H1 (cell line): Measurements from ENCODE around the gene SANBR. TPM values are rescaled to one million over a fixed set of nuclear protein-coding genes. Genes with fewer than 3 reads are reported as not detected.

ENCODE experiments used
- CTCF ChIA-PET: fragments of 300-600 bp; sonication (Branson Sonifier 250); formaldehyde crosslinking; loops from one replicate; lab custom pipeline; 2021; ENCODE audit not compliant: partially characterized antibody; lab: Charles Lee
- POLR2A ChIA-PET: fragments of 300-600 bp; sonication (Branson Sonifier 250); formaldehyde crosslinking; loops from one replicate; lab custom pipeline; 2021; ENCODE audit warnings: inconsistent platforms; ENCODE audit not compliant: partially characterized antibody; lab: Charles Lee
- DNase-seq, 2 experiments: peaks; one replicate each; pipeline versions ENCODE4 v3.0.0 to v3.0.0-alpha.2; 2010 to 2022; ENCODE audit warnings: low spot score in 2 of 2, low read depth in 1 of 2, mixed read lengths in 1 of 2
- FAIRE-seq: peaks from 2 replicates; lab custom pipeline; 2011; peaks lifted over from hg19 to GRCh38; lab: Jason Lieb, UNC
- H2AFZ ChIP-seq: 2 replicates; pipeline ENCODE4 v1.8.1; 2012; ENCODE audit warnings: low read length, inconsistent platforms
- H2AK5ac ChIP-seq: 2 replicates; pipeline ENCODE4 v1.6.1; 2013; ENCODE audit warnings: low read depth, low read length
- H2BK120ac ChIP-seq: replicated peaks from 2 replicates; pipeline ENCODE3; 2013; ENCODE audit warnings: low read depth, low read length, inconsistent platforms
- H2BK12ac ChIP-seq: 2 replicates; pipeline ENCODE4 v1.6.1; 2013; ENCODE audit warnings: low read depth, low read length
- H2BK15ac ChIP-seq: 2 replicates; pipeline ENCODE4 v1.6.1; 2013; ENCODE audit warnings: low read length
- H2BK20ac ChIP-seq: 2 replicates; pipeline ENCODE4 v1.6.1; 2013; ENCODE audit warnings: low read length
- H2BK5ac ChIP-seq: 2 replicates; pipeline ENCODE4 v1.6.1; 2013; ENCODE audit warnings: low read depth, low read length
- H3K14ac ChIP-seq: 2 replicates; pipeline ENCODE4 v1.6.1; 2013; ENCODE audit warnings: inconsistent platforms; ENCODE audit not compliant: insufficient read length
- H3K18ac ChIP-seq: 2 replicates; pipeline ENCODE4 v1.6.1; 2013; ENCODE audit warnings: low read length; ENCODE audit errors: extremely low read depth
- H3K23ac ChIP-seq: 2 replicates; pipeline ENCODE4 v1.6.1; 2013; ENCODE audit warnings: inconsistent platforms; ENCODE audit not compliant: insufficient read length
- H3K23me2 ChIP-seq: 2 replicates; pipeline ENCODE4 v1.6.1; 2013; ENCODE audit warnings: low read depth, low read length
- H3K27ac ChIP-seq: 2 replicates; pipeline ENCODE4 v1.6.1; 2011; ENCODE audit warnings: low read depth, low read length, inconsistent platforms
- H3K27me3 ChIP-seq, 4 experiments: replicated peaks in 1 of 4; 1 replicate in 1 of 4; 2 replicates in 3 of 4; pipeline versions ENCODE4 v1.6.1 to v1.8.1; 2011 to 2013; ENCODE audit warnings: low read length in 3 of 4, mild to moderate bottlenecking in 3 of 4, inconsistent platforms in 2 of 4, mixed read lengths in 2 of 4, moderate library complexity in 1 of 4; ENCODE audit not compliant: control insufficient read depth in 3 of 4, insufficient read depth in 3 of 4; ENCODE audit errors: extremely low read depth in 1 of 4
- H3K36me3 ChIP-seq, 4 experiments: 2 replicates each; pipeline versions ENCODE4 v1.6.1 to v1.8.1; 2011 to 2013; ENCODE audit warnings: mild to moderate bottlenecking in 4 of 4, low read length in 3 of 4, moderate library complexity in 2 of 4, control low read depth in 1 of 4, inconsistent platforms in 1 of 4; ENCODE audit not compliant: insufficient read depth in 4 of 4, control insufficient read depth in 2 of 4
- H3K4ac ChIP-seq: replicated peaks from 2 replicates; pipeline ENCODE3; 2013; ENCODE audit warnings: low read length, low read depth, mixed read lengths, inconsistent platforms; ENCODE audit not compliant: insufficient read length
- H3K4me1 ChIP-seq, 4 experiments: replicated peaks in 1 of 4; 1 replicate in 1 of 4; 2 replicates in 3 of 4; pipeline versions ENCODE4 v1.6.1 to v1.8.1; 2011 to 2013; ENCODE audit warnings: low read length in 3 of 4, inconsistent platforms in 2 of 4, mixed read lengths in 1 of 4; ENCODE audit not compliant: insufficient read depth in 4 of 4, control insufficient read depth in 3 of 4
- H3K4me2 ChIP-seq, 2 experiments: 2 replicates each; pipeline versions ENCODE4 v1.6.1 to v1.8.1; 2011 to 2013; ENCODE audit warnings: low read depth in 2 of 2, low read length in 2 of 2, control low read depth in 1 of 2, inconsistent platforms in 1 of 2, mild to moderate bottlenecking in 1 of 2; ENCODE audit not compliant: insufficient read depth in 1 of 2
- H3K4me3 ChIP-seq, 4 experiments: fragments of 200-600, 300-600 bp in 1 of 4; sonication (generic), shearing (Covaris generic), sonication (Bioruptor Twin) in 1 of 4; 2 replicates each; pipeline versions ENCODE4 v1.5.1 to v1.8.1; 2011 to 2016; ENCODE audit warnings: low read length in 4 of 4, low read depth in 3 of 4, control low read depth in 2 of 4, inconsistent platforms in 2 of 4, mild to moderate bottlenecking in 2 of 4, mixed read lengths in 1 of 4, moderate library complexity in 1 of 4; ENCODE audit not compliant: insufficient read depth in 2 of 4; ENCODE audit errors: extremely low read depth in 1 of 4
- H3K56ac ChIP-seq: replicated peaks from 2 replicates; pipeline ENCODE3; 2013; ENCODE audit warnings: low read depth, mild to moderate bottlenecking, mixed read lengths, low read length, inconsistent platforms; ENCODE audit not compliant: insufficient read length
- H3K79me1 ChIP-seq: 2 replicates; pipeline ENCODE4 v1.6.1; 2013; ENCODE audit warnings: low read depth, low read length, control low read depth
- H3K79me2 ChIP-seq, 2 experiments: 2 replicates each; pipeline versions ENCODE4 v1.6.1 to v1.8.1; 2012 to 2013; ENCODE audit warnings: low read length in 2 of 2, mild to moderate bottlenecking in 2 of 2, inconsistent platforms in 1 of 2; ENCODE audit not compliant: insufficient read depth in 2 of 2, control insufficient read depth in 1 of 2
- H3K9ac ChIP-seq, 4 experiments: replicated peaks in 1 of 4; 1 replicate in 1 of 4; 2 replicates in 3 of 4; pipeline versions ENCODE4 v1.6.1 to v1.8.1; 2011 to 2013; ENCODE audit warnings: low read depth in 3 of 4, low read length in 3 of 4, control low read depth in 2 of 4, mild to moderate bottlenecking in 2 of 4, moderate library complexity in 2 of 4, inconsistent platforms in 1 of 4; ENCODE audit errors: extremely low read depth in 1 of 4
- H3K9me3 ChIP-seq, 2 experiments: 2 replicates each; pipeline versions ENCODE4 v1.6.1 to v1.8.1; 2012 to 2013; ENCODE audit warnings: mild to moderate bottlenecking in 2 of 2, moderate library complexity in 2 of 2, control low read depth in 1 of 2, inconsistent platforms in 1 of 2, low read depth in 1 of 2, low read length in 1 of 2, mixed read lengths in 1 of 2; ENCODE audit not compliant: insufficient read depth in 2 of 2
- H4K20me1 ChIP-seq, 2 experiments: replicated peaks in 1 of 2; 2 replicates each; pipeline versions ENCODE3 to v1.8.1; 2011 to 2013; ENCODE audit warnings: inconsistent platforms in 2 of 2, low read length in 2 of 2, mild to moderate bottlenecking in 1 of 2; ENCODE audit not compliant: insufficient read depth in 2 of 2, control insufficient read depth in 1 of 2
- H4K5ac ChIP-seq: 2 replicates; pipeline ENCODE4 v1.6.1; 2013; ENCODE audit warnings: low read length, low read depth, mixed read lengths, inconsistent platforms; ENCODE audit not compliant: insufficient read length
- H4K8ac ChIP-seq: 2 replicates; pipeline ENCODE4 v1.8.0; 2013; ENCODE audit warnings: mild to moderate bottlenecking, moderate library complexity, low read length, inconsistent platforms; ENCODE audit not compliant: insufficient read depth; ENCODE audit errors: extremely low read depth
- H4K91ac ChIP-seq: replicated peaks from 2 replicates; pipeline ENCODE3; 2013; ENCODE audit warnings: low read length, mixed read lengths, inconsistent platforms; ENCODE audit not compliant: insufficient read length
- KDM4A ChIP-seq: IDR thresholded peaks from one replicate; pipeline ENCODE4 v1.7.1; 2012; ENCODE audit warnings: low read depth, mild to moderate bottlenecking, moderate library complexity, low read length, inconsistent platforms; ENCODE audit not compliant: severe bottlenecking
- SIRT6 ChIP-seq: IDR thresholded peaks from one replicate; pipeline ENCODE4 v1.7.1; 2012; ENCODE audit warnings: low read length, inconsistent platforms
- SP2 ChIP-seq: IDR thresholded peaks from 2 replicates; pipeline ENCODE4 v1.6.1; 2012; ENCODE audit warnings: mild to moderate bottlenecking, low read length, inconsistent platforms
- TBP ChIP-seq: IDR thresholded peaks from 2 replicates; pipeline ENCODE4 v1.6.1; 2011; ENCODE audit warnings: low read depth, low read length, improper control_type of control experiment
- WGBS, 2 experiments: shearing (Covaris generic) in 1 of 2; methylation state at CpG; one replicate each; pipeline versions ENCODE4 v1.1.6 to v1.1.7; 2013 to 2015; ENCODE audit warnings: low lambda C conversion rate in 2 of 2, mixed read lengths in 2 of 2, inconsistent platforms in 1 of 2, low coverage in 1 of 2, missing lambda C conversion rate in 1 of 2; ENCODE audit not compliant: insufficient replicate concordance in 2 of 2, insufficient coverage in 1 of 2, insufficient read length in 1 of 2; ENCODE audit errors: extremely low coverage in 1 of 2, missing lambda C conversion rate in 1 of 2; 5-methylcytosine and 5-hydroxymethylcytosine counted together
- polyA plus RNA-seq, 7 experiments: library from polyadenylated mRNA; depleted of rRNA in 3 of 7; stranded (reverse) in 5 of 7; unstranded in 2 of 7; fragments of >200 nt in 5 of 7; fragments of 200-250 nt in 2 of 7; gene quantifications; 1 replicate in 5 of 7; 2 replicates in 1 of 7; 4 replicates in 1 of 7; pipeline versions ENCODE4 v1.2.1 to v1.2.3, GENCODE V29; 2011 to 2013; ENCODE audit warnings: missing spikeins in 2 of 7, mixed read lengths in 2 of 7
- total RNA-seq: library from RNA; stranded (reverse); fragmentation: NEBNext Ultra II Directional; extraction: Animal tissue kit (Norgen Biotek cat#: 25700); gene quantifications from 2 replicates; pipeline ENCODE4 v1.2.1, GENCODE V29; 2021
- TF ChIP-seq, protein P1 (sequence below): IDR thresholded peaks from 2 replicates; pipeline ENCODE4 v1.6.1; 2011; ENCODE audit warnings: low read depth, mild to moderate bottlenecking, low read length; ENCODE audit not compliant: insufficient read depth

The SANBR gene
- total and polyA plus RNA-seq, 2 of the 8 experiments (the other 6 are each of a cell fraction or from before 2014, with no cell fraction given): 3.4 to 12.1 TPM

DNA sequence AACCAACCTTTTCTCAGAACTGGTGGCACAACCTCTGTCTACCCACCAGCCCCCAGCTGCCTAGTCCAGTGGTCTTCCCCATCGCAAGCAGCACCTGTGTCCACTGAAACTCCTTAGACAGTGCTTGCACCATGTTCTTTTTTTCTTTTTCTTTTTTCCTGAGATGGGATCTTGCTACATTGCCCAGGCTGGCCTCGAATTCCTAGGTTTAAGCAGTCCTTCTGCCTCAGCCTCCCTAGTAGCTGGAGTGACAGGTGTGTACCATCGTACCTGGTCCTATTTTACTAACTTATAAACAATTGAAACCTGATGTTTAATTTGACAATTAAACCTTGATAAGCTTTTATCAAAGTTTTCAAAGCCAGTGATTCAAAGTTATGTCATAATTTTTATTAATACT, 30.8 kb downstream of the SANBR start:
- Histone ChIP-seq H4K20me1 (peaks cover 0 to 1% of the 10 kb centered on the region in 2 experiments), H4K91ac (no peak overlapping the region), H3K14ac (no peak overlapping the region), H2AK5ac (no peak overlapping the region), H3K23me2 (no peaks in the 10 kb centered on the region), H3K23ac (no peak overlapping the region), H2BK120ac (no peak overlapping the region), H3K4me3 (no peak overlapping the region), H2BK5ac (no peak overlapping the region), H3K27me3 (no peaks in the 10 kb centered on the region), H2BK15ac (no peak overlapping the region), H2BK20ac (no peak overlapping the region), H2AFZ (no peak overlapping the region), H3K79me1 (no peaks in the 10 kb centered on the region), H3K27ac (no peak overlapping the region), H3K56ac (no peak overlapping the region), H4K8ac (peak overlapping the region; percentile 51; the same call in 1 of the 2 replicates), H3K79me2 (no peaks in the 10 kb centered on the region), H3K4ac (no peak overlapping the region), H2BK12ac (no peak overlapping the region), H3K9ac (no peak overlapping the region), H4K5ac (no peak overlapping the region), H3K36me3 (peaks cover 0 to 3% (median under 1%) of the 10 kb centered on the region in 4 experiments; a peak in 2 of 8 replicates), H3K4me1 (no peaks in the 10 kb centered on the region), H3K18ac (no peak overlapping the region), H3K9me3 (no peaks in the 10 kb centered on the region), H3K4me2 (no peak overlapping the region)
- ChIA-PET CTCF (interaction anchor here (0.6 kb wide), 1 partner anchor 67 kb away, joined by 3 read pairs; no protein-coding TSS in a partner anchor), POLR2A (no interaction called here)
- FAIRE-seq: no peak
- 90% methylated on average over 3 of the region's 3 CpGs; no CpG with 5 or more reads in 1 of the 2 experiments for WGBS, 2 experiments
- DNase-seq: no peak
- TF ChIP-seq SIRT6: no peak
- TF ChIP-seq KDM4A: no peak
- TF ChIP-seq, protein P1, sequence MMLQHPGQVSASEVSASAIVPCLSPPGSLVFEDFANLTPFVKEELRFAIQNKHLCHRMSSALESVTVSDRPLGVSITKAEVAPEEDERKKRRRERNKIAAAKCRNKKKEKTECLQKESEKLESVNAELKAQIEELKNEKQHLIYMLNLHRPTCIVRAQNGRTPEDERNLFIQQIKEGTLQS: no peak
- TF ChIP-seq TBP: no peak
- no peak for TF ChIP-seq SP2
